Activated CD8-positive, alpha-beta memory T cell treated with anti-CD3 and anti-CD28 coated beads for 24 hours (primary cell): ENCODE results near the gene GSTO1.

Experiments used
- DNase-seq: peaks from one replicate; pipeline ENCODE4 v3.0.0-alpha.2; 2020

Gene GSTO1

GRCh38 chr10:104251443-104251842 lies 3.2 kb upstream of the GSTO1 start:
- no peak for DNase-seq

GRCh38 chr10:104252368-104252767 lies 2.3 kb upstream of the GSTO1 start:
- no peak for DNase-seq

GRCh38 chr10:104253106-104253505 lies 1.6 kb upstream of the GSTO1 start:
- DNase-seq: no peak

- no peak for DNase-seq
Measured at GRCh38 chr10:104253606-104254410, 884 bp upstream of the GSTO1 start.

- no peak for DNase-seq
Measured at GRCh38 chr10:104255311-104255981, 754 bp downstream of the GSTO1 start.

- no peak for DNase-seq
Measured at GRCh38 chr10:104256335-104256961, 1.8 kb downstream of the GSTO1 start.

GRCh38 chr10:104257235-104257634 lies 2.5 kb downstream of the GSTO1 start:
- no peak for DNase-seq

GRCh38 chr10:104258209-104258608 lies 3.5 kb downstream of the GSTO1 start:
- no peak for DNase-seq

- DNase-seq: no peak
Measured at GRCh38 chr10:104259456-104259855, 4.8 kb downstream of the GSTO1 start.

GRCh38 chr10:104259999-104260774 lies 5.5 kb downstream of the GSTO1 start:
- DNase-seq: no peak

GRCh38 chr10:104260775-104261115 lies 6.1 kb downstream of the GSTO1 start:
- no peak for DNase-seq

GRCh38 chr10:104262055-104262454 lies 7.4 kb downstream of the GSTO1 start:
- DNase-seq: no peak

- no peak for DNase-seq
Measured at GRCh38 chr10:104264783-104265182, 10.1 kb downstream of the GSTO1 start.

- DNase-seq: peak; percentile 75
Measured at GRCh38 chr10:104267721-104268404, 13.2 kb downstream of the GSTO1 start.

GRCh38 chr10:104268405-104268712 lies 13.7 kb downstream of the GSTO1 start:
- no peak for DNase-seq

- DNase-seq: peak; percentile 97
Measured at GRCh38 chr10:104268713-104269645, 14.3 kb downstream of the GSTO1 start, which contains the start of gene GSTO2. GSTO2 (plus strand) TSS chr10:104269184; CDS start chr10:104274916, 5,732 bp downstream.

GRCh38 chr10:104273286-104273685 lies 18.6 kb downstream of the GSTO1 start:
- DNase-seq: no peak

GRCh38 chr10:104273899-104274575 lies 19.3 kb downstream of the GSTO1 start:
- no peak for DNase-seq

- DNase-seq: peak; percentile 80
Measured at GRCh38 chr10:104274762-104275721, 20.4 kb downstream of the GSTO1 start.

- no peak for DNase-seq
Measured at GRCh38 chr10:104276192-104276591, 21.5 kb downstream of the GSTO1 start.
